IPS-11a (cell line): ENCODE measurements around the gene PRKCG.
"Not testable (repeated sequence)": the region's sequence is repeated elsewhere in the genome, so short reads cannot be mapped to it uniquely, and the experiment has no call there.

ENCODE experiments used
- H3K4me3 ChIP-seq: one replicate; pipeline ENCODE4 v1.5.1; 2013; ENCODE audit warnings: low read depth, low read length, control low read depth

The PRKCG gene

DNA sequence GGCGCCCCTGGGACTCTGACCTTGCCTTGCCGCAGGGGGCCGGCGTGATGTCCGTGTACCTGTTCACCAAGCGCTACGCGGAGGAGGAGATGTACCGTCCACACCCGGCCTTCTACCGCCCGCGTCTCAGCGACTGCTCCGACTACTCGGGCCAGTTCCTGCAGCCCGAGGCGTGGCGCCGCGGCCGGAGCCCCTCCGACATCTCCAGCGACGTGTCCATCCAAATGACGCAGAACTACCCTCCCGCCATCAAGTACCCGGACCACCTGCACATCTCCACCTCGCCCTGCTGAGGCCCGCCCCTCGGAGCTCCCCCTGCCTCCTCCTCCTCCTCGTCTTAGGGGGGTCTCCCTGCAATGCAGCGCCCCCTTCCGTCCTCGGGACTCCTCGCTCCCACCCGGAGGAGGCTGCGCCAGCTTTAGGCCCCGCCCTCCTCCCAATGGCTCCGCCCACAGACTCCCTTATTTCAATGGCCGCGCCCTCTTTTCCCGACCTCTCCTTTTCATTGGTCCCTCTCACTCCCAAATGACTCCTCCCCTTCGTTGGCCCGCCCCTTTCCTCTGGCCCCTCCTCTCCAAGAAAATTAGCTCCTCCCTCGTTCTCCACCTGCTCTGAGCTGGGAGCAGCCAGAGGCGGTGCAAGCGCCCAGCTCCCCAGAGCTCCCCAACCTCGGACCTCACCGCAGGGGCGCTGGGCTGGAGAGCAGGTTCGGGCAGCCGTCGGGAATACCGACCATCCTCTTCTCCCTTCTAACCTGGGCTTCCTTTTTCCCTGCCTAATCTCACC, 60.2 kb downstream of the PRKCG start:
- H3K4me3 ChIP-seq: peak overlapping the region; percentile 80

DNA sequence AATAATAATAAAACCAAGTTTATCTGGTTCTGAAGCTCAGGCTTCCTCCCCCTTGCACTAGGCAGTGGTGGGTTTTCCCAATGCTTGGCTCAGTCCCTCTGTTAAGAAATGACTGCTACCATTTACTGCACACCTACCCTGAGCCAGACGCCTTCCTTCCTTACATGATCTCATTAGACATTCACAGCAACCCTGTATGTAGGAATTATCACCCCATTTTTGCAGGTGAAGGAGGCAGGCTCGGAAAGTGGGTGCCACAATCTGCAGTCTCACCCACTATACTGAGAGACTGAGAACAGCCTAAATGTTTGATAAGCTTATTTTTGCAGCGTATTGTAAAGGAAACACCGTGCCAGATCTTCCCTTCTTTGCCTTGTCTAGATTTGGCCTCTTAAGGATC, 62.4 kb downstream of the PRKCG start:
- H3K4me3 ChIP-seq: no peak overlapping the region

DNA sequence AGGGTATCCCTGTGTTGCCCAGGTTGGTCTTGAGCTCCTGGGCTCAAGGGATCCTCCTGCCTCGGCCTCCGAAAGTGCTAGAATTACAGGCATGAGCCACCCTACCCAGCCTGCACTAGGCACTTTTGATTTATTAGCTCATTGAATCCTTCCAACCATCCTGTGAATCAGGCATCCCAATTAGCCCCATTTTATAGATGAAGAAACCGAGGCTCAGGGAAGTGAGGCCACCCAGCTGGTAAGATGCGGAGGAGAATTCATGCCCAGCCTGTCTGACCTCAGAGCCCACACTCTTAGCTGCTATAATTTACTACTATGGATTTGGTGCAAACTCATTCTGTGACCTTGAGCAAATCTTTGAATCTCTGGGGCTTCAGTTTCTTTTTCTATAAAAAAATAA, 62.9 kb downstream of the PRKCG start:
- H3K4me3 ChIP-seq: no peak overlapping the region

DNA sequence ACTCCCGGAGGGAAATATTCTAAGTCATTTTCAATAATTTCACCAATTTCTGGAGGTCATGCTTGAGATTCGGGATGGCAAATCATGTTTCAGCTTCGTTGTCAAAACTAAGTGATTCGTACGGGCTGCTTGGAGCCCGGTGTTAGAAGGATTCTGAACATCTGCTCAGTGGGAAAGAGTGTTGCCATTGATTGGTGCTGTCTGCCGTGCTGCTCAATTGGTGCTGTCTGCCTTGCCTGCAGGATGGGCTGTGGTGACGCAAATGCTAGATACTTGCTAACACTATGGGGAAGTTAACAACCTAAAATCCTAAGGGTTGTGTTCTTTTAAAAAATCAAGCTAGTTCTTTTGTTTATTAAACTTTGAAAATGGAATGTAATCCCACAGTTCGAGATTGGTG, 63.4 kb downstream of the PRKCG start:
- no peak overlapping the region for H3K4me3 ChIP-seq

DNA sequence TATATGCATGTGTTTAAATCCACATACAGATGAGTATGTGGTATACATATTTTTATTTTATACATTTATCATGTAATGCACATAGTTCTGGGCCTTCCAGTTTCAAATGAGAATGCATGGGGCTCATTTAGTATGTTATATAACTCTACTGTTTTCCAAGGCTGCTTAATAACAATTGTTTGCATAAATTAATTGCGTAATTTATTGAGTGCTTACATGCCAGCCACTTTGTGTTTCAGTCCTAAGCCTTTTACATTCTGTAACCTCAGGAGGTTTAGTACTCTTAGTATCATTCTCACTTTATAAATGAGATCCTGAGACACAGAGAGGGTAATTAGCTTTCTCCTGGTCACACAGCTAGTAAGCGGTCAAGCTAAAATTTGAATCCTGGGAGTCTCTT, 64.0 kb downstream of the PRKCG start:
- no peak overlapping the region for H3K4me3 ChIP-seq

DNA sequence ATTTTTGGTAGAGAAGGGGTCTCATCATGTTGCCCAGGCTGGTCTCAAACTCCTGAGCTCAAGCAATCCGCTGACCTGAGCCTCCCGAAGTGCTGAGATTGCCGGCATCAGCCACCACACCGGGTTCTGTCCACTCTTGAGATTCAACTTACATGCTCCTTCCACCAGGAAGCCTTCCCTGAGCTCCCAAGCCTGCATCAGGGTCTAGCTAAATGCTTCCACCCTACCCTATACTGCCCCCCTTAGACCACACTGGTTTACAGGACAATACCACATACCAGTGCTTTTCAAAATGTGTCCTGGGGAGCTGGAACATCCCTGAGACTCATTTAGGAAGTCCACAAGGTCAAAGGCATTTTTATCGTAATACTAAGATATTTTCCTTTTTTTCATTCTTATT, 65.6 kb downstream of the PRKCG start:
- H3K4me3 ChIP-seq: no peak overlapping the region

DNA sequence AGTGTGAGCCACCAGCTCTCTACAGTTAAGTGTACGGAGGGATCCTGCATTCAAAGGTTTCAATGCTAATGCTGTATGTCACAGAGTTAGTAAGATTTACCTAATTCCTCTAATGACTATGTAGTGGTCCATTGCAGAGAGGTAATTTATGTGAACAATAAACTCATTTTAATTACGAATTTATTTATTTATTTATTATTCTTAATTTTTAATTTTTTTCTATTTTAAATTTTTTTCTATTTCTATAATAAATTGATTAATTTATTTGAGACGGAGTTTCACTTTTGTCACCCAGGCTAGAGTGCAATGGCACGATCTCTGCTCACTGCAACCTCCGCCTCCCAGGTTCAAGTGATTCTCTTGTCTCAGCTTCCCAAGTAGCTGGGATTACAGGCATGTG, 66.6 kb downstream of the PRKCG start:
- not testable (repeated sequence) for H3K4me3 ChIP-seq

DNA sequence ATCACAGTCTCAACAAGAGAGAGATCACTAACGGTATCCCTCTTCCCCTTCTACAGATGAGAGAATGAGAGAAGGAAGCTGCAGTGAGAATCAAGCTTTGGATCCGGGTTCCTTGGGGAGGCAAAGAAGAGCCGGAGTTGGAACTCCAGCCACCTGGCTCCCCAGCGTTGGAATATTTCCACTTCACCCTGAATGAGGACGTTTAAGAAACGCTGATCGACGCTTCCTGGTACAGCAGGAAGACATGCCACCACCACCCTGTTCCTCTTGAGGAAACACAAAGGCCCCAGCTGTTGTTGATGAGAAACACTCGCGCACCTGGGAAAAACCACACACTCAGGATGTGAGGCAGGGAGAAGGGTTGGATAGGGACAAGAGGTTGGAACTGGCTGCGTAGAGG, 69.4 kb downstream of the PRKCG start:
- no peak overlapping the region for H3K4me3 ChIP-seq

DNA sequence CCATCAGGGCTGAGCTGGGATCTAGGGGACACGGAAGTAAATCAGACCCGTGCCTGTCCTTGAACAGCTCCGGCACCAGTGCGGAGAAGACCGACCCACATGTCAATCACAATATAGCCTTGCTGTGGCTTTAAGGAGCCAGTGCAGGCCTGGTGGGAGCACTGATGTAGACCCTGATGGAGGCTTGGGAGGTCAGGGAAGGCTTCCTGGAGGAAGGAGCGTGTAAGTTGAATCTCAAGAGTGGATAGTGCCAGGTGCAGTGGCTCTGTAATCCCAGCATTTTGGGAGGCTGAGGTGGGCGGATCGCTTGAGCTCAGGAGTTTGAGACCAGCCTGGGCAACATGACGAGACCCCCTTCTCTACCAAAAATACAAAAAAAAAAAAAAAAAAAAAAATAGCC, 70.0 kb downstream of the PRKCG start:
- H3K4me3 ChIP-seq: no peak overlapping the region

DNA sequence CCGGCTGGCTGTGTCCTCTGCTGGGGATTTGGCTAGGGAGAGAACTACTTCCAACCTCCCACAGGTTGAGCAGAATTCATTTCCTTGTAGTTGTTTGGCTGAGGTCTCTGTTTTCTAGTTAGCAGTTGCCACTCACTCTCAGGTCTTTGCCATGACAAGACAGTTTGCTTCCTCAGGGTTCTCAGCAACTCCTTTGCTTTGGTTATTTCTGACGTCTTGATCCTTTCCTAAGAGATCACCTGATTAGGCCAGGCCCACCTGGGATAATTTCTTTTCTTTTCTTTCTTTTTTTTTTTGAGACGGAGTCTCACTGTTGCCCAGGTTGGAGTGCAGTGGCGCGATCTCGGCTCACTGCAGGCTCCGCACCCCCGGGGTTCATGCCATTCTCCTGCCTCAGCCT, 71.4 kb downstream of the PRKCG start:
- H3K4me3 ChIP-seq: no peak overlapping the region
